COR-L47 (cell line): ENCODE results near the gene RAD51D.
"Not testable (repeated sequence)": the region's sequence is repeated elsewhere in the genome, so short reads cannot be mapped to it uniquely, and the experiment has no call there.

Experiments used
- DNase-seq: peaks from one replicate; lab custom pipeline; 2025; lab: John Stamatoyannopoulos, UW

RAD51D gene

GRCh38 chr17:35065880-35066279 lies 53.8 kb downstream of the RAD51D start:
- DNase-seq, result no peak

GRCh38 chr17:35064516-35065215 lies 55.0 kb downstream of the RAD51D start:
- no peak for DNase-seq

- peak; percentile 88 for DNase-seq
Measured at GRCh38 chr17:35063514-35064223, 56.0 kb downstream of the RAD51D start, which contains the start of gene RFFL. RFFL (minus strand) TSS chr17:35063707; CDS start chr17:35026553, 37,154 bp downstream.

DNA sequence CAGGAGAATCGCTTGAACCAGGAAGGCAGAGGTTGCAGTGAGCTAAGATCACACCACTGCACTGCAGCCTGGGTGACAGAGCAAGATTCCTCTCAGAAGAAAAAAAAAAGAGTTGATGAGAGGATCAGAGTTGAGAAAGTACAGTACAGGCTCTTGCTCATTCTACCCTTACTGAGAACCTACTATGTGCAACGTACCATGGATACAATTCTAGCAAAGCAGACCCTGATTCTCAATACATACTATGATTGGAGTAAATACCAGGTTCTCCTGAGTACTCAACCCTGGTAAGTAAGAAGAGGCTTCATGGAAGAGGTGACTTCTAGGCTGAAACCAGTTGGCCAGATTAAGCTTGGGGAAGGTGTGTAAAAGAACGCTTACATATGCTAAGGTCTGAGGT lies 57.4 kb downstream of the RAD51D start:
- no peak for DNase-seq

GRCh38 chr17:35057332-35057915 lies 62.2 kb downstream of the RAD51D start:
- DNase-seq, result no peak

DNA sequence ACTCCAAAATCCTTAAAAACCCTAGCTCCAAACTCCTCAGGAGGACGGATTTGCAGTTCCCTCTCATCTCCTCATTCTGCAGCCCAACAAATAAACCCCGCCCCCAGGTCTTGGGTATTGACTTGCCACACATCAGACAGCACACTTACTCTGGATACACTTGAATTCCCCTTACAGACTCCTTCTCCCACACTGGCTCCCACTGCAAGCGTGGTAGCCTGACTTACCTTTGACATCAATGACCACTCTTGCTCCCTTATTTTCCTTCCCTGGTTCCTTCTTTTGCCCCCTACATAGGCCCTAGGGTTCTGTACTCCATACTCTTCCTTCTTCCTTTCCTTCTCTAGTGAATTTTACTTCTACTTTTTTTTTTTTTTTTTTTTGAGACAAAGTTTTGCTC lies 63.6 kb downstream of the RAD51D start:
- no peak for DNase-seq

- no peak for DNase-seq
Measured at GRCh38 chr17:35053204-35053603, 66.5 kb downstream of the RAD51D start.

- DNase-seq, result no peak
Measured at GRCh38 chr17:35052780-35053179, 66.9 kb downstream of the RAD51D start.

GRCh38 chr17:35052241-35052610 lies 67.4 kb downstream of the RAD51D start:
- DNase-seq, result no peak

DNA sequence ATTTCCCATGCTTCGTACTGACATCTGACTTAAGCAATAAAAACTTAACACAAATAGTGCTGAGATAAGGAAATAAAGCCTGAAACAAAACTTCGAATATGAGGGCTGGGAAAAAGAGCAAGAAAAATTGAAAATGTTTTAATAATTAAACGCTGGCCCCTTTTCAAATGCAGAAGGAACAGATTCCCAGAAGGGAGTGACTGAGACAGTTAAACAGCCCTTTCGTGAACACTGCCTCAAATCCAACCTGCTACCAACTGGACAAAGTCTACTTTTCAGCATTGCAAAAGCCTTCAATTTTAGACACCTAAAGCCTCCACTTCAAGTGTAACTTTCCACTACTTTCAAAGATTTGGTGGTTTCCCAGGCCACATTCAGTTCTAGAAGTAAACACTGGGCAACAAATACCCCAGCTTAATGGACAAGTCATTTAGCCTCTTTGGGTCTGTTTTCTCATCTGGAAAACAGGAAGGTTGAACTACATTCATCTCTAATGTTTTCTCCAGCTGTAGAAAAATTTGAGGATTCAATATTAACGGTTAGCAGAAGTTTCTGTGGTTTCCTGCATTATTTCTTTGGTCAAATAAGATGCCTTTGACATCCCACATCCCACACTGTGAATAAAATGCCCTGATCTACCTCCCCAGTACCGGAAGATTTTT lies 68.0 kb downstream of the RAD51D start:
- DNase-seq, result no peak

- DNase-seq, result no peak
Measured at GRCh38 chr17:35051183-35051578, 68.5 kb downstream of the RAD51D start.

- DNase-seq, result no peak
Measured at GRCh38 chr17:35050170-35050569, 69.5 kb downstream of the RAD51D start.

- DNase-seq, result no peak
Measured at GRCh38 chr17:35048685-35049379, 70.8 kb downstream of the RAD51D start.

- no peak for DNase-seq
Measured at GRCh38 chr17:35046740-35047283, 72.8 kb downstream of the RAD51D start.

GRCh38 chr17:35046245-35046644 lies 73.4 kb downstream of the RAD51D start:
- DNase-seq, result no peak

- not testable (repeated sequence) for DNase-seq
Measured at GRCh38 chr17:35045458-35045979, 74.1 kb downstream of the RAD51D start.

DNA sequence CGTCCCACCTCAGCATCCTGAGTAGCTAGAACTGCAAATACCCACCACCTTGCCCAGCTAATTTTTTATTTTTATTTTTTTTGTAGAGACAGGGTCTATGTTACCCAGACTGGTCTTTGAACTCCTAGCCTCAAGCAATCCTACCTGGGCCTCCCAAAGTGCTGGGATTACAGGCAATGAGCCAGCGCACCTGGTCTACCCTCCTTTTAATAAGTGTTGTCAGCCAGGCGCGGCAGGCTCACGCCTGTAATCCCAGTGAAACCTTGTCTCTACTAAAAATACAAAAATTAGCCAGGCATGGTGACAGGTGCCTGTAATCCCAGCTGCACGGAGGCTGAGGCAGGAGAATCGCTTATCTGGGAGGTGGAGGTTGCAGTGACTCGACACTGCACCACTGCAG lies 75.5 kb downstream of the RAD51D start:
- DNase-seq, result no peak
